A172 (cell line): ENCODE data around the gene ADCY6. TPM values are rescaled to one million over a fixed set of nuclear protein-coding genes. Genes with fewer than 3 reads are reported as not detected.

Experiments
- DNase-seq: peaks from one replicate; pipeline ENCODE4 v3.0.0-alpha.2; 2015; ENCODE audit warnings: low spot score
- total RNA-seq: library from RNA; depleted of rRNA; stranded (reverse); fragments of >200 nt; shearing (Covaris generic); gene quantifications from 2 replicates; pipeline ENCODE4 v1.2.3, GENCODE V29; 2014

ADCY6 gene
- total RNA-seq, 1 experiment from 2014 or later = 13.1 TPM

DNA sequence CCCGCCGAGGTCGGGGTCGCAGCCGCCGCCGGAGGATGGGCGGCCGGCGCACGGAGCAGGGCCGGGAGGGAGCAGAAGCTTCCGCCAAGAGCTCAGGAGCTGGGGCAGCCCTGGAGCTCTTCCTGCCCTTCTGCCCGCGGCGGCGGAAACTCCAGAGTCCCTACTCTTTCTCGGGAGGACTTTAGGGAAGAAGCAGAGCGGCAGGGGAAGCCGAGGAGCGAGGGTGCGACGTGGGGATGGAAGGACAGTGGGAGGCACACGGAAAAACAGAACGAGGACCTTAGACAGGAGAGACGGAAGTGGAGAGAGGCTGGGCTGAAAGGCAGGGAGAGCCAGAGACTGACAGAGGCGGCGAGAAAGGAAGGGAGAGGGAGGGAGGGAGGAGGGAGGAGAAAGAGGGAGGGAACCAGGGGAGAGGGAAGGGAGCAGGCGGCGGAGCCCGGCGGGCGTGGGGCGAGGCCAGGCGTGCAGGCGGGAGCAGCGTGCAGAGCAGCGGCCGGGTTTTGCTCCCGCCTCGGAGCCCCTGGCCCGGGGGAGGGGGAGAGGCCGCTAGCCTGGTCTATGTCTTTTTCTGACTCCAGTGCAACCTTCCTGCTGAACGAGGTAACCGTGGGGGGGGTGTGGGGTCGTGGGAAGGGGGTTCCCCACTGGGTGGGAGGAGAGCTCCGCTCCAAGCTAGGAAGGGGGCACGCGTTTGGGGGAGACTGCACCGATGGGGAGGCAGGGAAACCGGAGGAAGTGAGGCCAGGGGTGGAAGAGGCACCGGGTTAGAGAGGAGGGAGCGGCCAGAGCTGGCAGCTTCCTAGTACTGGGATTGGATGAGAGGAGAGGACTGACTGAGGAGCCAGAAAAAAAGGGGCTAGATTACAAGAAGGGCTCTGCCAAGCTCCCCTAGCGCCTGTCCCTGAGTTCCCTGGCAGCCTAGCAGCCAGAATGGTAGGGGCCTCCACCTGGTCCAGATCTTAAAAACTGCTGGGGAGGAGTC, 26.5 kb upstream of the ADCY6 start:
- DNase-seq = peak; percentile 64

DNA sequence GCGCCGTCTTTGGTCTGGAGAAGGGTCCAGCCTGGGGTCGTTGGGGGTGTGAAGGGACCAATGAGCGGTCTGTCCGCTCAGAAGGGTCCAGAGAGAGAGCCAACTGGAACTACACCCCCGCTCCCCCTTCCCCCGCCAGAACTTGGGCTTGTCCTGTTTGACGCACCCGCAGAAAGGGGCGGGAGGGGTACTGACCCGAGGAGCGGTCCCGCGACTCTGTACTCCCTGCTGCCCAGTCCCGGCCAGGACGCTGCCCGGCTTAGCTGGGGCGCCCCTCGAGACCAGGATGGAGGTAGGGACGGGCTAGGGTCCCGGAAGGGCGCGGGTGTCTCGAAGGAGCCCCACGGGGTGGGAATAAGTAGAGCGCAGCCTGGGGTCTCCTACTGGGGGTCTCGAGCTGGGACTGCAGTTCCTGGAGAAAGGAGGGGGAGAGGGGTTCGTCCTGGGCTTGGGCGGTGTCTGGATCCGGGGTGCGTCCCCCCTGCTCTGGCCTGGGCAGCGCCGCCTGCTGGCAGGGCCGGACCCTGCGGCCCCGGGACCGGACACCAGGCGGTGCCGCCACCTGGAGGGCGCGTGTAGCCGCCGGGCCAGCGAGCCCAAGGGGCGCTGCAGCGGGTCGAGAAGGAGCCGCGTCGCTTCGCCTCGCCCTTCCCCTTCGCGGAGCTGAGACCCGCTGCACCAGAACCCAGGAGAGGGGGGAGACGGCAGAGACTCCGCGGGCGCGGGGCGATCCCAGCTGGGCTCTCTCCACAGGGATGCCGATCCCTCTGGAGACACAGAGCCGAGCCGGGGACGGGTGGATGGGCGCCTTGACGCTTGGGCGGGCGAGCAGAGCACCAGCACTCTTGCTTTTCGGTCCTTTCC, 25.6 kb upstream of the ADCY6 start:
- DNase-seq = peak; percentile 49

- no peak for DNase-seq
Measured at GRCh38 chr12:48813465-48814261, 24.8 kb upstream of the ADCY6 start.

DNA sequence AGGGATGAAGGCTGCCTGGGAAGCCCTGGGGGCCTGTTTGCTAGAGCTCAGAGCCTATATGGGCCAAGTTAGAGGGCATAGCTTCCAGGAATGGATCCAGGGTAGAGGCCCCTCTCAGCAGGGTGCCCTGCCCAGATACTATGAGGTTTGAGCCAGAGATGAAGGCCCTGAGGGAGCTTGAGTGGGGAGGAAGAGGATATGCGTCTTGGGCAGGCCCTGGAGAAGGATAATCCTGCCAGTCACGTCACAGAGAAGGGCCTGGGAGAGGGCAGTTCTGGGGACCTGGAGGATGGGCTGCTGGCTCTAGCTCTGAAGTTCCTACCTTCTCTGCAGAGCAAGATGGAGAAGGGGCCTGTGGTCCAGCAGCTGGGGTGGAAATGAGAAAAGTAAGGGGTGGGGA, 23.5 kb upstream of the ADCY6 start:
- no peak for DNase-seq

DNA sequence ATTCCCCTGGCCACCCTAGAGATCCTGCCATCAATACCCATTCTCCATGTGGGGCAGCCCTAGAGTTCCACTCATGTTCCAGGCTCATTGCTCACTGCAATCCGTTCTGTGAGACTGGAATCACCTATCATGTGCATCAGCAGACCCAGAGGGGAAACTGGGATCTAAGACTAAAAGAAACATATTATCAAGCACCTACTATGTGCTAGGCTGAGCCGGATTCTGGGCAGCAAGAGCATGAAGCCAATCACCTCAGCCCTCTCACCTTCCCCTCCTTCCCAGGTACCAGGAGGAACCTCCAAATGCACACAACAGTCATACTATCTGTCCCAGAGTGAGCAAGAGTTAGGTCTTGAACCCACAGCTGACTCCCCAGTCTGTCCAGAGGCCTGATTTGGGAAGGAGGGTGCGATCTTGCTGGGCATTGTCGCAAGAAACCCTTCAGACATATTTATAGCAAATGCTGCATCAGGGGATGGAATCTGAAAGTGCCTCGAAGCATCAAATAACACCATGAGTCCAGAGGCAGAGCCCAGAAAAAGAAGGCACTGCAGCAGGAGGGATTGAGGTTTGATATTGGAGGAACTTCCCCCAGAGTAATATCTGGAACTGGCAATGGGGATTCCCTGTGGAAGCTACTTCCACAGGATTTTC, 22.7 kb upstream of the ADCY6 start:
- no peak for DNase-seq

GRCh38 chr12:48810903-48811431, 22.1 kb upstream of the ADCY6 start:
- no peak for DNase-seq

- DNase-seq = no peak
Measured at GRCh38 chr12:48807981-48808380, 19.1 kb upstream of the ADCY6 start.

DNA sequence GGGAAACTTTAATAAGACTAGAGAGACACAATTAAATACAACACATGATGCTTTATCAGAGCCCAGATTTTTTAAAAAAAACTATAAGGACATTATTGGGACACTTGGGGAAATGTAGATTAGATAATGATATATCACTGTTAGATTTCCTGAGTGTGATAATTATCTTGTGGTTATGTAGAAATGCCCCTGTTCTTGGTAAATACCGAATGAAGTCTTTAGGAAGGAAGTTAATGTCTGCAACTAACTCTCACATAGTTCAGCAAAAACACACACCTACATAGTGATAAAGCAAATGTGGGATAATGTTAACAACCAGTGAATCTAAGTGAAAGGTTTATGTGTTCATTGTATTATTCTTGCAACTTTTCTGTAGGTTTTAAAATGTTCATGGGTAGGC, 14.8 kb upstream of the ADCY6 start:
- no peak for DNase-seq

GRCh38 chr12:48800971-48801370, 12.1 kb upstream of the ADCY6 start:
- DNase-seq = no peak

GRCh38 chr12:48800457-48800856, 11.6 kb upstream of the ADCY6 start:
- DNase-seq = no peak

GRCh38 chr12:48796976-48797375, 8.1 kb upstream of the ADCY6 start:
- no peak for DNase-seq

GRCh38 chr12:48795550-48796455, 6.9 kb upstream of the ADCY6 start:
- peak; percentile 75 for DNase-seq

GRCh38 chr12:48794870-48795269, 6.0 kb upstream of the ADCY6 start:
- DNase-seq = no peak

- DNase-seq = no peak
Measured at GRCh38 chr12:48793696-48794095, 4.8 kb upstream of the ADCY6 start.

GRCh38 chr12:48789858-48790326, 1.0 kb upstream of the ADCY6 start:
- DNase-seq = no peak

DNA sequence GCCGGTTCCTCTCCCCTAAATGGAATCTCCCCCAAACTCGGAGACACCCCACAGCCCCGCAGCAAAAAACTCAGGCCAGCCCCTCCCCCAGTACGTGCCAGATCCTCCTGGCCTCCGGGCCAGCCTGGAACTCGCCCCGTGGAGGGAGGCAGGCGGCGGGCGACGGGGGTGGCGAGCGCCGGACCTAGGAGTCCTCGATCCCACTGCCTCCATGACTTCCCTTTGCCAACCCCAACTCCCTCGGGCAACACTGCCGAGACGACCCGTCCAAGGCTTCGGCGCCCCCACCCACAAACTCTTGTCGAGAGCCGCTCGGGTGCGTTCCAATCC, 400 bp downstream of the ADCY6 start:
- DNase-seq = no peak

DNA sequence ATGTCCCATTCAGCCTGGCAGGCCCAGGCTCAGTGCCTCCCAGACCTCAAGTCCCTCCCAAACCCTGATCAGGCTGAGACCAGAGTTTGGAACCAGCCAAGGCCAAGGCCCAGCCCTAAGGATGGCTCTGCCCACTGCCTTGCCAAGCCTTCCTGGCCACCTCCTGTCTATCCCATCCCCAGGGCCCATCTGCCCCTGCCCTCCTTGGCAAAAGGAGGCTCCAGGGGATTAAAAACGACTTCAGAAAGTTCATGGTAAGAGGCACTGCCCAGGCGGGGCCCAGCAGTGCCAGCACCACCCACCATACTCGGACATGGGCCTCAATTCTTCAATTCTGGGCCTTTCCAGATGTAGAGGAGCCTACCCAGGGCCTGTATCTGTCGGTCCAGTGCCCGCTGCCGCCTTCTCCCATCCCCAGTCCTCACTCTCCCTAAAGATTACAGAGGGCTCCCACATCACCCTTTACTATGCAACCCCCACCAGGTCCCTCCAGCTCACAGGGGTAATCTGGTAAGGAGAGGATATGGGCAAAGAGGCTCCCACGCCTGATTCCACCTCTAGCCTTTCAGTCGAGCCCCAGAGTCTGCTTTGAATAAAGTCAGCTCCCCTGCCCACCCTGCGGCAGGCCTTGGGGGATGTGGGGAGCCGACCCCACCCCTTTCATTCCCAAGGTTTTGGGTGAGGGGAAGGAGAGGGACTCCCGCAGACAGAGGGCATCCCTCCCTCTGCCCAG, 932 bp downstream of the ADCY6 start:
- DNase-seq = no peak

- DNase-seq = no peak
Measured at GRCh38 chr12:48786591-48787544, 2.0 kb downstream of the ADCY6 start.
